GM19351 (cell line): ENCODE data around the gene MSN.

ENCODE experiments used
- ATAC-seq: cut with Tn5 transposase; IDR thresholded peaks from one replicate; pipeline ENCODE4 v1.9.1; 2021; ENCODE audit warnings: mild to moderate bottlenecking, moderate library complexity; ENCODE audit not compliant: unreplicated experiment

The MSN gene

DNA sequence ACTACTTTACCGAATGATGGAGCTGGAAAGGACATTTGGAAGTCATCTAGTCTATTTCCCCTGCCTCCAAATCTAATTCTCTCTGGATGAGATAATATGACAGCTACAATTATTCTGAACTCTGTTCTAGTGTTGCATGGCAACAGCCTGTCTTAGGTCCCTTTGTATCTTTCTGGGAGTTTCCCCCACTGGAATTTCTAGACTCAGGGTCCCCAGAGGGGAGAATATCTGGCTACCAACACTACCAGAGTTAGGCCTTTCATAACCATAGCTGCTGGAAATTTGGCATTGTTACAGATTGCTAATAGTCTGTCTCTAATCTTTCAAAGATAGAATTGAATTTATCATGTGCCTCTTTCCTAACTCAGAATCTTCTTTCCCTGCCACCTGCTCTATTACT, 4.5 kb downstream of the MSN start:
- ATAC-seq: no peak

DNA sequence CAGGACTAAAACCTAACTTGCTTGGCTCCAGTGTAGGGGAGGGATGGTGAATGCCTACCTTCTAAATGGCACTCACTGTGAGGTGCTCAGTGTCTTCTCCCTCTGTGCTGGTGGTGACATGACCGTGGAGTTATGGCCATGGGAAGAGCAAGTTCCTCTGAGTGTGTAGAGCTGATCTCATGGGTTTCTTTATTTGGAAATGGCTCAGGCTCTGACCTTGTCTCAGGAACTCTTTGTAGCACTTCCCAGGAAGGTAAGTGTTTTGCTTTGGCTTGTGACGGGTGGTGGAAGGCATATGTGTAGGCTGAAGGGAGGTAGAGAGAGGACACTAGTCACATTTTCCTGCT, 6.4 kb downstream of the MSN start:
- no peak for ATAC-seq

- ATAC-seq: no peak
Observed at GRCh38 chrX:65674204-65674893, 6.9 kb downstream of the MSN start.

DNA sequence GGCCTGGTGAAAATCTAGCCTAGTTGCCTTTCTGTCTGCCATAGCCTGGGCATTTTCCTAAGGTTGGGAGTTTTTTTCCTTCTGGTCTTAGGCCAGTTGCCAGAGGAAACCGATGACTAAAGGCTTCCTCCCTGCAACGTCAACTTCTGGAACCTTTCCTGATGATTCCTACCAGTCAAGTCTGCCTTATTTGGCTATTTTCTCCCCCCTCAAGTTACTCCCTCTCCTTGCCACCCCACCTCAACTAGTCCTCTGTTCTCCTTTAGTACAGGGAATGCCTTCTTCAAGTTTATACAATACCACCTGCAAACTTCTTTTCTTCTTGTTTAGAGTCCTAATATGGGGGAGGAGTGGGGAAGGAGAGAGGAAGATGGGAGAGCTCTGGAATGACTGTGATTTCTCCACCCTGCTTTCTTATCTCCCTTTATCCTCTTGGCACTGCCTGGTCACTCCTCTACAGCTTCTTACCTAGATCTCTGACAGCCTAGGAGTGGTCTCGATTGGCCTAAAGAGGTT, 10.6 kb downstream of the MSN start:
- no peak for ATAC-seq

- no peak for ATAC-seq
Observed at GRCh38 chrX:65679071-65679540, 11.7 kb downstream of the MSN start.

- ATAC-seq: no peak
Observed at GRCh38 chrX:65681810-65682209, 14.4 kb downstream of the MSN start.

- no peak for ATAC-seq
Observed at GRCh38 chrX:65685112-65685511, 17.7 kb downstream of the MSN start.

- no peak for ATAC-seq
Observed at GRCh38 chrX:65686236-65686635, 18.8 kb downstream of the MSN start.

DNA sequence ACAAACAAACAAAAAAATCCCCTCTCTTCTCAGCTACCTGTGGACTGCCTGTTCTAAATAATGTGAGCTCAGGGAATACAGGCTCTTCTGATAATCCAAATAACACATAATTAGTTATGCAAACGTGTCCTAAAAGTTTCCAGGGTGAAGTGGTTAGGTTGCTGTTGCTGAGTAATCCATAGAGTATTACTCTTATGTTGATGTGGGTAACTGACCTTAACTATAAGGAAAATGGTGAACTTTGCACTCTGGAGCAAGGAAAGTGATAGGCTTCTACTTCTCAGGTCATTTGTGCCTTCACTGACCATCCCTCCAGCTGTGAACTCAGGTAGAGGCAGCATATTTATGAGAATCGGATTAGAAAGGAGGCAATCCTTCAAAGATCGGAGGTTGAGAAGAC, 19.9 kb downstream of the MSN start:
- ATAC-seq: no peak

GRCh38 chrX:65688403-65688871, 21.0 kb downstream of the MSN start:
- peak; percentile 85 for ATAC-seq

DNA sequence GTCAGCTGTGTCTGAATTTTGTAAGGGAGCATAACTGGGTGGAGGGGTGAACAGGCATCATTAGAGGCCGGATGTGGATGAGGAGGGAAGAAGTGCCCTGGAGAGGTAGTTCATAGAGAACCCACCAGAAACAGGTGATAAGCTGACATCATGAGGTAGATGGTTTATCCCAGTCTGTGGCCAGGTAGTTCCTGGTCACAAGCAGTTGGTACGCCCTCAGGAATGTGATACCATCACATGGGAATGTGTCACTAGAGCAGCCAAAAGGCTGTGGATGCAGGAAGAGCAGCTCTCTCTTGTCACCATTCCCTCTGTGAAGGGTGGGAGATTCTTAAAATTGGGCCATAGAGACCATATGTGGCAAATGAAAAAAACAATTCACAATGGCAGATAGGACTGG, 21.9 kb downstream of the MSN start:
- ATAC-seq: no peak

DNA sequence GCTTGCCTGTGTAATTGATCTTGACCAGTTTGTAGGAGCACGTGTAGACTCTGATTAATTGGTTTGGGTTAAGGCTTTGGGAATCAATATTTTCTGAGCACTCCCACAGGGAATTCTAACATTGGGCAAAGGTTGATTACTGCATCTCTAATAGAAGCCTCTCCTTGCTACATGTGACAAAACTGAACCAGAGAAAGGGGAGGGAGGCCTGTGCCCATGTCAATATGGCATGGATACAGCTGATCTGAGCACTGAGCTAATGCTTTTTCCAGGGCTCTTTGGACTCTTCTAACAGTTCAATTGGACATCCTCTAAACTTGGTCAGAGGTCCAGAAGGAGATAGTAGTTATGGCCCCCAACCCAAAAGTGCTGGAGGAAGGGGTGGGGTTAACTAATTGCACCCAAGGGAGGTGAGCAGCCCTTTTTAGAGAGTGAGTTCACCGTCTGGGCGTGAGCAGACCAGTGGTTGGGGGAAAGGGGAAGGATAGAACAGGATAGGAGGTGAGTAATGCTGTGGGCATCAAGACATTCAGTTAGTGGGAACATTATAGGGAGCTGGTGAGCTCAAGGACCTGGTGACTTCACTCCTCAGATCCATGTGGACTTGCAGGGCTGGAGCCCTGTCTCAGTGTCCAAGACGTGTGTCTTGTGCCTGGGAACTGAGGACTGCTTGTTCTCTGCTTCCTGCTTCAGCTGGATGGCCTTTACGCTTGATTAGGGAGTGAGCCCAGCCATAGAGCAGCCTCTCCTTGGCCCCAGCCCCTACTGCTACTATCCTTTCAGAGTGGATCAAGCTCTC, 22.8 kb downstream of the MSN start:
- ATAC-seq: no peak

DNA sequence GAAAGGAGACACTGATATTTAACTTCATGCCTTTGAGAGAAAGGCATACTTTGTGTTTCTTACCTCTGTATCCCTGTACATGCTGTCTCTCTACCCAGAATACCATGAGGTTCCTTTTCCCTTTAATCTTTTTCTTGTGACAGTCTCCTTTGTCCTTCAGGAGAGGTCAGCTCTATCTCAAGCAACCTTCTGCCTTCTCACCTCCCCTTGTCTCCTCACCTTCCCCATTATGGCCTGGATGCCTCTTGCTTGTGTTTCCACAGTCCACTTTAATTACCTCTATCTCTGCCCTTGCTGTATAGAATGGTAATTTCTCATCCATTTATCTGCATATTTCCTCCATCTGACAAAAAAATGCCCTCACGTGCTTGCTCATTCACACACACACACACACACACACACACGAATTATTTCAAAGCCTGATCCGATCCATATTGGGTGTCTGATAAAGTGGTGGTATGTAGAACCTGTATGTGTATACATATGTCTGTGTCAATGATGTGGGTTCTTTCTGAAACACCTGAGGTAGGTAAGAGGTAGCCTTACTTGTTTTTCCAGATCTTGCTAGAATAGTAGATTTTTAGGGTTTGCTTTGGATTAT, 28.5 kb downstream of the MSN start:
- no peak for ATAC-seq

- no peak for ATAC-seq
Observed at GRCh38 chrX:65696613-65697012, 29.2 kb downstream of the MSN start.

GRCh38 chrX:65697211-65697641, 29.8 kb downstream of the MSN start:
- ATAC-seq: no peak

GRCh38 chrX:65697915-65698796, 30.7 kb downstream of the MSN start:
- peak; percentile 70 for ATAC-seq

DNA sequence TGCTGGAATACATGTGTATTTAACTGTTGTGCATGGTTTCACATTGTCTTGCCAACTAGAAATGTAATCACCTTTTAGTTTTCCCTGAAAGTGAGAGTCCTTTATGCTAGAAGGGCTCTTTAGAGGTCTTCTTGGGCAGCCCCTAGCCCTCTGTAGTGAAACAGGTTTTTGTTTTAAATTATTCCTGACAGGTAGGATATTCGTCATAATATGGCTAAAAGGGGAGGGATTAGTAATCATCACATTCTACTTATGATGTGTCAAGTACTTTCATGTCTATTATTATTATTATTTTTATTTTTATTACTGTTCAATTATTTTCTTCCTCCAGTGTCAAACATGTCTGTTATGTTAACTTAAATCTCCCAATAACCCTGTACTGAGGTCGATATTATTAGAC, 35.5 kb downstream of the MSN start:
- ATAC-seq: no peak

GRCh38 chrX:65705439-65705838, 38.0 kb downstream of the MSN start:
- ATAC-seq: no peak

DNA sequence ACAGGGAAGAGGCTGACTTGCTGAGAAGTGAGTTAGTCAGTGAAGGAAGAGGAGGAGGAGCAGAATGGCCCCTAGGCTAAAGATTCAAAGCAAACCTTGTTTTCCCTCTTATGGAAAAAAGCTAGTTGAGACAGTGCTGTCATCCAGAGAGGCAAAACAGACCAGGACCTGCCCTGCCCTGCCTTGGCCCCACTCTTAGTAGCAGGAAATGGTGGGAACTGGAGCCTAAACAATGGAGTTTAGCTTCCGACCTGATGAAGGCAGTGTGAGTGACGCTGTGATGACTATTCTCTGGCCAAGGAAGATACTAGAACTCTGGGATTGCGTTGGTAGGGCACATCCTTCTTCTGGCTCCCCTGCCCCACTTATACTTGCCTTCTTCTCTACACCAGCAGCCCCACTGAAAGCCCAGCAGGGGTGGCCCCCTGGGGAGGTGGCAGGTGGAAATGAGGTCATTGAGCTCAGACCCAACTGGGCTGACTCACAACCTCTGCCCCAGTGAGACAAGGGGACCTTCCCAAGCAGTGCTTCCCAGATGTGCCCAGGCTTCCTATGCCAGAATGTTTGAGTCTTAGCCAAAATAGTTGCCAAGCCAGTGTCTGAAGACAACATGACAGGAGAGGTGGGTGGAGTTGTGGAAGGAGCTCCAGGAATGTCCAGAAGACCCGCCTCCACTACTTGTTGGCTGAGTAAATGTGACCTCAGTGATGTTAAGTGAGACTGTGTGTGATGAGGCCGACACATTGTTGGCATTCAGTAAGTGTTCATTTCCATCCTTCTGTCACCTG, 38.8 kb downstream of the MSN start:
- ATAC-seq: peak; percentile 68

DNA sequence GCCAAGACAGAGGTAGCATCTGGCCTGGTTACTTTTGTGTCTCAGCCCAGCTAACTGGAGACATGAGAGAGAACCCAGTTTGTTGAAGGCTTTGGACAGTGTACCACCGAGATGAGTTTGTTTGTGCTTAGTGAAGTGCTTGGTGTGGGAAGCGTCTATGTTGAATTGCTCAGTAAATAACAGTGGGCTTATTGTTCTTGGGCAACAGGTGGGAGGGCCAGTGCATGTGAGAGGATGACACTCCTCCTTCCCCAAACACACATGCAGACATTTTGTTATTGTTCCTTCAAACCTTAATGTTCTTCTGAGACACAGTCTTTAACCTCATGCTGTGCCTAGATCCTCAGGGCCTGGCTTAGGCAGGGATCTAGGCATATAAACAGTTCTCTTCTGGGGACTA, 39.7 kb downstream of the MSN start:
- no peak for ATAC-seq
